HepG2 (cell line): ENCODE data around the gene CDAN1. TPM values are rescaled to one million over a fixed set of nuclear protein-coding genes. Genes with fewer than 3 reads are reported as not detected.

ENCODE experiments used
- ATAC-seq: fragments of 200-7000 bp; cut with Tn5 transposase; 3 replicates; pipeline ENCODE4 v1.9.1; 2020; ENCODE audit warnings: mild to moderate bottlenecking, moderate library complexity
- BruUV-seq: library from RNA; stranded (reverse); fragments of 400-500 nt; replicated peaks from 2 replicates; lab custom pipeline; 2021; lab: Mats Ljungman, UMichigan
- CTCF ChIA-PET: fragments of 300-600 bp; formaldehyde crosslinking; extraction: SDS; loops from one replicate; lab custom pipeline; 2021; ENCODE audit warnings: low total read pairs, inconsistent platforms, low intra/inter-chr PET ratio; lab: Yijun Ruan, JAX
- POLR2A ChIA-PET: fragments of 350-600 bp; sonication (Branson Sonifier 250); formaldehyde crosslinking; loops from one replicate; lab custom pipeline; 2020; ENCODE audit warnings: antibody characterized with exemption, inconsistent platforms; lab: Yijun Ruan, JAX
- DNase-seq: peaks from one replicate; pipeline ENCODE4 v3.0.0-alpha.2; 2015; ENCODE audit warnings: low spot score
- FAIRE-seq: peaks from 3 replicates; lab custom pipeline; 2011; peaks lifted over from hg19 to GRCh38; lab: Jason Lieb, UNC
- H2AFZ ChIP-seq: one replicate; pipeline ENCODE4 v1.6.1; 2011; ENCODE audit warnings: low read length, inconsistent platforms
- H3K27ac ChIP-seq: fragments of 300-600 bp; 3 replicates; pipeline ENCODE4 v1.8.0; 2011; ENCODE audit warnings: mixed run types, mild to moderate bottlenecking, mixed read lengths, low read length, inconsistent platforms; ENCODE audit not compliant: insufficient read depth; ENCODE audit errors: extremely low read length
- H3K27me3 ChIP-seq, 2 experiments: fragments of 200-600 bp in 1 of 2; 2 replicates in 1 of 2; 3 replicates in 1 of 2; pipeline versions ENCODE4 v1.6.0 to v1.8.0; 2011; ENCODE audit warnings: low read length in 2 of 2, mild to moderate bottlenecking in 2 of 2, moderate library complexity in 2 of 2, inconsistent platforms in 1 of 2; ENCODE audit not compliant: insufficient read depth in 2 of 2, control insufficient read depth in 1 of 2
- H3K36me3 ChIP-seq, 2 experiments: fragments of 200-600 bp in 1 of 2; replicated peaks in 1 of 2; 2 replicates in 1 of 2; 3 replicates in 1 of 2; pipeline versions ENCODE4 v1.5.1 to v1.8.0; 2011; ENCODE audit warnings: low read length in 2 of 2, inconsistent platforms in 1 of 2; ENCODE audit not compliant: insufficient read depth in 2 of 2, control insufficient read depth in 1 of 2
- H3K4me1 ChIP-seq: 2 replicates; pipeline ENCODE4 v1.5.1; 2012; ENCODE audit warnings: low read length, inconsistent platforms; ENCODE audit not compliant: insufficient read depth
- H3K4me2 ChIP-seq: 2 replicates; pipeline ENCODE4 v1.6.0; 2011; ENCODE audit warnings: low read depth, low read length, inconsistent platforms
- H3K4me3 ChIP-seq, 3 experiments: fragments of 200-600 bp in 1 of 3; sonication (generic), shearing (Covaris generic) in 1 of 3; replicated peaks in 1 of 3; 2 replicates each; pipeline ENCODE4 v1.5.1; 2011 to 2016; ENCODE audit warnings: low read length in 3 of 3, inconsistent platforms in 2 of 3, low read depth in 2 of 3, mild to moderate bottlenecking in 2 of 3, control low read depth in 1 of 3, mixed read lengths in 1 of 3; ENCODE audit not compliant: insufficient read depth in 1 of 3
- H3K79me2 ChIP-seq: one replicate; pipeline ENCODE4 v1.6.1; 2011; ENCODE audit warnings: low read length, inconsistent platforms; ENCODE audit not compliant: insufficient read depth
- H3K9ac ChIP-seq: 2 replicates; pipeline ENCODE4 v1.6.0; 2011; ENCODE audit warnings: mild to moderate bottlenecking, low read depth, low read length, inconsistent platforms; ENCODE audit not compliant: insufficient read depth
- H3K9me3 ChIP-seq: 2 replicates; pipeline ENCODE4 v1.5.1; 2012; ENCODE audit warnings: mild to moderate bottlenecking, low read length
- H4K20me1 ChIP-seq: 2 replicates; pipeline ENCODE4 v1.6.0; 2011; ENCODE audit warnings: inconsistent platforms, mild to moderate bottlenecking, low read length, moderate library complexity; ENCODE audit not compliant: insufficient read depth
- ATF7 ChIP-seq, 2 experiments: fragments of 450-650 bp in 1 of 2; sonication (generic) in 1 of 2; formaldehyde crosslinking in 1 of 2; IDR thresholded peaks; 2 replicates each; pipeline versions ENCODE4 v1.4.0 to v1.6.1; 2016 to 2020; ENCODE audit warnings: antibody characterized with exemption in 1 of 2, mild to moderate bottlenecking in 1 of 2, missing genetic modification reagents in 1 of 2
- FOXK1 ChIP-seq: sonication (generic); formaldehyde crosslinking; IDR thresholded peaks from 2 replicates; pipeline ENCODE4 v1.4.0; 2020; ENCODE audit warnings: low read depth, missing genetic modification reagents, borderline replicate concordance
- HNF4A ChIP-seq: sonication (generic); formaldehyde crosslinking; IDR thresholded peaks from 2 replicates; pipeline ENCODE4 v1.4.0; 2020; ENCODE audit warnings: missing genetic modification reagents
- HOXD1 ChIP-seq: sonication (generic); formaldehyde crosslinking; IDR thresholded peaks from 2 replicates; pipeline ENCODE4 v1.5.0; 2020; ENCODE audit warnings: missing genetic modification reagents
- IKZF4 ChIP-seq: sonication (generic); formaldehyde crosslinking; IDR thresholded peaks from 2 replicates; pipeline ENCODE4 v1.5.1; 2020; ENCODE audit warnings: borderline replicate concordance, mild to moderate bottlenecking, low read depth, missing genetic modification reagents; ENCODE audit errors: not compliant biosample characterization
- KDM1A ChIP-seq: IDR thresholded peaks from 2 replicates; pipeline ENCODE4 v1.6.1; 2016; ENCODE audit warnings: missing compliant biosample characterization
- MYNN ChIP-seq: sonication (generic); formaldehyde crosslinking; IDR thresholded peaks from 2 replicates; pipeline ENCODE4 v1.4.0; 2020; ENCODE audit warnings: mild to moderate bottlenecking, low read depth, missing genetic modification reagents
- REPIN1 ChIP-seq: sonication (generic); formaldehyde crosslinking; IDR thresholded peaks from 2 replicates; pipeline ENCODE4 v1.8.0; 2022; ENCODE audit warnings: missing genetic modification reagents, low read depth, mild to moderate bottlenecking, borderline replicate concordance
- SP140L ChIP-seq: sonication (generic); formaldehyde crosslinking; IDR thresholded peaks from 2 replicates; pipeline ENCODE4 v1.4.0; 2020; ENCODE audit warnings: missing genetic modification reagents, borderline replicate concordance
- TBL1XR1 ChIP-seq: fragments of 150-350 bp; IDR thresholded peaks from 2 replicates; pipeline ENCODE4 v1.6.1; 2014; ENCODE audit warnings: borderline replicate concordance, low read length; ENCODE audit not compliant: partially characterized antibody
- U2AF1 ChIP-seq: fragments of 200-400 bp; formaldehyde crosslinking; optimal IDR thresholded peaks from 2 replicates; pipeline ENCODE3; 2017; ENCODE audit warnings: mild to moderate bottlenecking, low read depth, low read length
- ZMAT3 ChIP-seq: sonication (generic); formaldehyde crosslinking; conservative IDR thresholded peaks from 2 replicates; pipeline ENCODE4 v1.7.0; 2021; ENCODE audit warnings: missing genetic modification reagents
- ZNF12 ChIP-seq: sonication (generic); formaldehyde crosslinking; IDR thresholded peaks from 2 replicates; pipeline ENCODE4 v1.5.0; 2020; ENCODE audit warnings: missing genetic modification reagents
- ZNF441 ChIP-seq: sonication (generic); formaldehyde crosslinking; IDR thresholded peaks from 2 replicates; pipeline ENCODE4 v1.7.0; 2021; ENCODE audit warnings: missing genetic modification reagents, borderline replicate concordance
- ZNF883 ChIP-seq: sonication (generic); formaldehyde crosslinking; IDR thresholded peaks from 2 replicates; pipeline ENCODE4 v1.5.1; 2020; ENCODE audit warnings: mild to moderate bottlenecking, missing genetic modification reagents; ENCODE audit errors: not compliant biosample characterization
- WGBS: methylation state at CpG from one replicate; pipeline ENCODE4 v1.1.6; 2017; ENCODE audit warnings: low lambda C conversion rate; 5-methylcytosine and 5-hydroxymethylcytosine counted together
- in situ Hi-C: cut with HindIII; loops from 2 replicates; pipeline ENCODE4 v1.10.0; 2017; ENCODE audit warnings: low pct_unique_long_range_greater_than_20kb; ENCODE audit not compliant: extremely low pct_ligation_motif_present
- intact Hi-C: fragments of 100-400 bp; cut with micrococcal nuclease; formaldehyde crosslinking; loops from one replicate; pipeline ENCODE4 v1.10.0; 2022; ENCODE audit not compliant: unreplicated experiment
- polyA plus RNA-seq, 8 experiments: library from polyadenylated mRNA; depleted of rRNA in 3 of 8; stranded (reverse) in 7 of 8; unstranded in 1 of 8; fragments of >200 nt; fragmentation: Illumina TruSeq in 4 of 8; extraction: Trizol in 4 of 8; gene quantifications; 2 replicates each; pipeline versions ENCODE4 v1.2.1 to v1.2.3, GENCODE V29; 2011 to 2016; ENCODE audit warnings: low read depth in 4 of 8, missing spikeins in 1 of 8, mixed read lengths in 1 of 8; ENCODE audit not compliant: insufficient read depth in 1 of 8
- total RNA-seq, 5 experiments: library from RNA; depleted of rRNA; stranded (reverse); fragments of >200 nt; fragmentation: Illumina TruSeq; extraction: Trizol; gene quantifications; 2 replicates each; pipeline ENCODE4 v1.2.3, GENCODE V29; 2016; ENCODE audit warnings: low read depth in 1 of 5
- TF ChIP-seq, protein P1 (sequence below): IDR thresholded peaks from 2 replicates; pipeline ENCODE4 v1.6.1; 2016; ENCODE audit warnings: missing compliant biosample characterization, missing genetic modification reagents, borderline replicate concordance
- TF ChIP-seq, protein P2 (sequence below): sonication (generic); formaldehyde crosslinking; IDR thresholded peaks from 2 replicates; pipeline ENCODE4 v1.4.0; 2020; ENCODE audit warnings: missing genetic modification reagents

The CDAN1 gene
- total and polyA plus RNA-seq, 2 of the 13 experiments (the other 11 are each of a cell fraction or from before 2014, with no cell fraction given) = 5.0 to 16.1 TPM

DNA sequence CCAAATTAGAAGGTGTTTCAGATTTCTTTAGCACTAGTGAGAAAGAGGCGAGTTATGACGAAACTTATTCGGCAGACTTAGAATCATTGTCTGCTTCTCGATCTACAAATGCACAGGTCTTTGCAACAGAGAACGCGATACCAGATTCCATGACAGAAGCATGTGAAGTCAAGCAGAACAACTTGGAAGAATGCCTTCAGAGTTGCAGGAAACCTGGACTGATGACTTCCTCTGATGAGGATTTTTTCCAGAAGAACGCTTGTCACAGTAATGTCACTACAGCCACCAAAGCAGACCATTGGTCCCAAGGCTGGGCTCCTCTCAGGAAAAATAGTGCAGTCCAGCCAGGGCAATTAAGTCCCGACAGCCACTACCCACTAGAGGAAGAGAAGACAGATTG, 50.6 kb downstream of the CDAN1 start (continued):
- TF ChIP-seq TBL1XR1 (no peak), KDM1A (no peak), U2AF1 (no peak), ZNF441 (no peak), FOXK1 (no peak), HOXD1 (no peak), SP140L (CRISPR knock-in tag) (no peak), HNF4A (CRISPR knock-in tag) (no peak), ZNF12 (CRISPR knock-in tag) (no peak)
- TF ChIP-seq, protein P1, sequence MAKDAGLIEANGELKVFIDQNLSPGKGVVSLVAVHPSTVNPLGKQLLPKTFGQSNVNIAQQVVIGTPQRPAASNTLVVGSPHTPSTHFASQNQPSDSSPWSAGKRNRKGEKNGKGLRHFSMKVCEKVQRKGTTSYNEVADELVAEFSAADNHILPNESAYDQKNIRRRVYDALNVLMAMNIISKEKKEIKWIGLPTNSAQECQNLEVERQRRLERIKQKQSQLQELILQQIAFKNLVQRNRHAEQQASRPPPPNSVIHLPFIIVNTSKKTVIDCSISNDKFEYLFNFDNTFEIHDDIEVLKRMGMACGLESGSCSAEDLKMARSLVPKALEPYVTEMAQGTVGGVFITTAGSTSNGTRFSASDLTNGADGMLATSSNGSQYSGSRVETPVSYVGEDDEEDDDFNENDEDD (CRISPR knock-in tag) = no peak
- TF ChIP-seq, all 625 proteins: peak for 0

DNA sequence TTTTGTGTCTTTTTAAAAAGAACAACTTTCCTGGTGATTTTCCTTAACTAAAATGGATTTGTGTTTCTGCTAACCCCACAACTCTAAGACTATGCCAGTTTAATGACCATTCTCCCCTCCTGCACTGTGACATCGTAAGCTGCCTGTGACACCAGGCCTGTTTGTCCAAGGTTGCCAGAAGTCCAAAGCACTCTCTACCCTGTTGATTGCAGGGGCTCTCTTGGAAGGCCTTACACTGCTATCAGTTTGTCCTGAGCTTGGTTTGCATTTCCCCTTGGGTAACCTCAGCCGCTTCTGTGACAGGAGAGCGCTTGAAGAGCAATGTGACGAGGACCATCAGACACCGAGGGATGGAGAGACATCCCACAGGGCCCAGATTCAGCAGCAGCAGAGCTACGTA, 55.8 kb downstream of the CDAN1 start:
- intact Hi-C loops = no loop called here
- TF ChIP-seq ZMAT3 (CRISPR knock-in tag) = no peak
- no peak for TF ChIP-seq REPIN1 (CRISPR knock-in tag)
- no peak for TF ChIP-seq IKZF4 (CRISPR knock-in tag)
- TF ChIP-seq, protein P2, sequence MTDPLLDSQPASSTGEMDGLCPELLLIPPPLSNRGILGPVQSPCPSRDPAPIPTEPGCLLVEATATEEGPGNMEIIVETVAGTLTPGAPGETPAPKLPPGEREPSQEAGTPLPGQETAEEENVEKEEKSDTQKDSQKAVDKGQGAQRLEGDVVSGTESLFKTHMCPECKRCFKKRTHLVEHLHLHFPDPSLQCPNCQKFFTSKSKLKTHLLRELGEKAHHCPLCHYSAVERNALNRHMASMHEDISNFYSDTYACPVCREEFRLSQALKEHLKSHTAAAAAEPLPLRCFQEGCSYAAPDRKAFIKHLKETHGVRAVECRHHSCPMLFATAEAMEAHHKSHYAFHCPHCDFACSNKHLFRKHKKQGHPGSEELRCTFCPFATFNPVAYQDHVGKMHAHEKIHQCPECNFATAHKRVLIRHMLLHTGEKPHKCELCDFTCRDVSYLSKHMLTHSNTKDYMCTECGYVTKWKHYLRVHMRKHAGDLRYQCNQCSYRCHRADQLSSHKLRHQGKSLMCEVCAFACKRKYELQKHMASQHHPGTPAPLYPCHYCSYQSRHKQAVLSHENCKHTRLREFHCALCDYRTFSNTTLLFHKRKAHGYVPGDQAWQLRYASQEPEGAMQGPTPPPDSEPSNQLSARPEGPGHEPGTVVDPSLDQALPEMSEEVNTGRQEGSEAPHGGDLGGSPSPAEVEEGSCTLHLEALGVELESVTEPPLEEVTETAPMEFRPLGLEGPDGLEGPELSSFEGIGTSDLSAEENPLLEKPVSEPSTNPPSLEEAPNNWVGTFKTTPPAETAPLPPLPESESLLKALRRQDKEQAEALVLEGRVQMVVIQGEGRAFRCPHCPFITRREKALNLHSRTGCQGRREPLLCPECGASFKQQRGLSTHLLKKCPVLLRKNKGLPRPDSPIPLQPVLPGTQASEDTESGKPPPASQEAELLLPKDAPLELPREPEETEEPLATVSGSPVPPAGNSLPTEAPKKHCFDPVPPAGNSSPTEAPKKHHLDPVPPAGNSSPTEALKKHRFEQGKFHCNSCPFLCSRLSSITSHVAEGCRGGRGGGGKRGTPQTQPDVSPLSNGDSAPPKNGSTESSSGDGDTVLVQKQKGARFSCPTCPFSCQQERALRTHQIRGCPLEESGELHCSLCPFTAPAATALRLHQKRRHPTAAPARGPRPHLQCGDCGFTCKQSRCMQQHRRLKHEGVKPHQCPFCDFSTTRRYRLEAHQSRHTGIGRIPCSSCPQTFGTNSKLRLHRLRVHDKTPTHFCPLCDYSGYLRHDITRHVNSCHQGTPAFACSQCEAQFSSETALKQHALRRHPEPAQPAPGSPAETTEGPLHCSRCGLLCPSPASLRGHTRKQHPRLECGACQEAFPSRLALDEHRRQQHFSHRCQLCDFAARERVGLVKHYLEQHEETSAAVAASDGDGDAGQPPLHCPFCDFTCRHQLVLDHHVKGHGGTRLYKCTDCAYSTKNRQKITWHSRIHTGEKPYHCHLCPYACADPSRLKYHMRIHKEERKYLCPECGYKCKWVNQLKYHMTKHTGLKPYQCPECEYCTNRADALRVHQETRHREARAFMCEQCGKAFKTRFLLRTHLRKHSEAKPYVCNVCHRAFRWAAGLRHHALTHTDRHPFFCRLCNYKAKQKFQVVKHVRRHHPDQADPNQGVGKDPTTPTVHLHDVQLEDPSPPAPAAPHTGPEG (CRISPR knock-in tag) = no peak
- TF ChIP-seq ZNF883 (CRISPR knock-in tag) = no peak
- no peak for TF ChIP-seq ATF7 (IDR thresholded peaks at IDR 0.05)
- TF ChIP-seq ATF7 (CRISPR knock-in tag; IDR thresholded peaks at IDR 0.05) = no peak
- TF ChIP-seq MYNN (CRISPR knock-in tag) = no peak

More for the DNA sequence above, 55.8 kb downstream of the CDAN1 start:
- POLR2A ChIA-PET = no interaction called here
- ATAC-seq (no peak), DNase-seq (no peak), FAIRE-seq (no peak)
- no peak overlapping the region for H3K9ac ChIP-seq
- no peaks in the 10 kb centered on the region for H3K4me1 ChIP-seq
- H3K9me3 ChIP-seq = no peaks in the 10 kb centered on the region
- WGBS = 94% methylated on average over 6 of the region's 6 CpGs
- peaks cover 17 to 50% of the 10 kb centered on the region in 2 experiments for H3K36me3 ChIP-seq
- H3K4me3 ChIP-seq = no peak overlapping the region
- no peak overlapping the region for H3K4me2 ChIP-seq
- no peaks in the 10 kb centered on the region for H4K20me1 ChIP-seq
- no TSS peak for BruUV-seq
- H3K27me3 ChIP-seq = no peaks in the 10 kb centered on the region
- no peaks in the 10 kb centered on the region for H3K79me2 ChIP-seq
- H2AFZ ChIP-seq = no peak overlapping the region
- in situ Hi-C loops = no loop called here
- CTCF ChIA-PET = no interaction called here
- H3K27ac ChIP-seq = no peak overlapping the region
